Hepatocyte (in vitro differentiated cells): Measurements from ENCODE around the gene KRR1. TPM values are rescaled to one million over a fixed set of nuclear protein-coding genes. Genes with fewer than 3 reads are reported as not detected.

Experiments used
- DNase-seq: peaks from one replicate; pipeline ENCODE4 v3.0.0-alpha.2; 2016; ENCODE audit warnings: low spot score
- H2AFZ ChIP-seq: fragments of 200-600 bp; sonication (generic); 2 replicates; pipeline ENCODE4 v1.6.0; 2016; ENCODE audit warnings: antibody characterized with exemption, mild to moderate bottlenecking
- H3K27ac ChIP-seq: fragments of 200-600 bp; sonication (generic); 2 replicates; pipeline ENCODE4 v1.5.1; 2016; ENCODE audit warnings: mild to moderate bottlenecking
- H3K27me3 ChIP-seq: fragments of 200-600 bp; sonication (generic); 2 replicates; pipeline ENCODE4 v1.6.1; 2016
- H3K36me3 ChIP-seq: fragments of 200-600 bp; sonication (generic); replicated peaks from 2 replicates; pipeline ENCODE4 v1.5.1; 2016; ENCODE audit warnings: low read depth; ENCODE audit not compliant: insufficient read depth
- H3K4me1 ChIP-seq: fragments of 200-600 bp; sonication (generic); 2 replicates; pipeline ENCODE4 v1.5.1; 2016; ENCODE audit warnings: mild to moderate bottlenecking, moderate library complexity; ENCODE audit not compliant: insufficient read depth
- H3K4me2 ChIP-seq: fragments of 200-600 bp; sonication (generic); 2 replicates; pipeline ENCODE4 v1.6.0; 2016
- H3K4me3 ChIP-seq: fragments of 200-600 bp; sonication (generic); 2 replicates; pipeline ENCODE4 v1.5.1; 2016; ENCODE audit warnings: mild to moderate bottlenecking
- H3K79me2 ChIP-seq: fragments of 200-600 bp; sonication (generic); 2 replicates; pipeline ENCODE4 v1.6.0; 2017; ENCODE audit warnings: mild to moderate bottlenecking
- H3K9me2 ChIP-seq: fragments of 200-600 bp; sonication (generic); replicated peaks from 2 replicates; pipeline ENCODE4 v1.6.0; 2017; ENCODE audit warnings: mild to moderate bottlenecking; ENCODE audit not compliant: insufficient read depth
- H3K9me3 ChIP-seq: fragments of 200-600 bp; sonication (generic); 2 replicates; pipeline ENCODE4 v1.5.1; 2016; ENCODE audit warnings: low read depth, mild to moderate bottlenecking
- H4K20me1 ChIP-seq: fragments of 200-600 bp; sonication (generic); 2 replicates; pipeline ENCODE4 v1.6.0; 2016; ENCODE audit warnings: mild to moderate bottlenecking; ENCODE audit not compliant: insufficient read depth, poor library complexity, severe bottlenecking
- CTCF ChIP-seq: fragments of 200-600 bp; sonication (generic); IDR thresholded peaks from 2 replicates; pipeline ENCODE4 v1.5.1; 2016; ENCODE audit warnings: antibody characterized with exemption, mild to moderate bottlenecking; ENCODE audit not compliant: poor library complexity
- EZH2 ChIP-seq: fragments of 200-600 bp; sonication (generic); IDR thresholded peaks from 2 replicates; pipeline ENCODE4 v1.6.1; 2016; ENCODE audit warnings: antibody characterized with exemption, mild to moderate bottlenecking, borderline replicate concordance
- EZH2phosphoT487 ChIP-seq: fragments of 200-600 bp; sonication (generic); IDR thresholded peaks from one replicate; pipeline ENCODE4 v1.6.1; 2018; ENCODE audit warnings: antibody characterized with exemption, mild to moderate bottlenecking, low read depth, moderate library complexity; ENCODE audit not compliant: unreplicated experiment, severe bottlenecking
- WGBS: methylation state at CpG from one replicate; pipeline ENCODE4 v1.1.6; 2016; ENCODE audit warnings: low lambda C conversion rate; ENCODE audit errors: missing lambda C conversion rate; 5-methylcytosine and 5-hydroxymethylcytosine counted together
- polyA plus RNA-seq: library from polyadenylated mRNA; unstranded; fragments of >200 nt; fragmentation: Nextera tagmentation; extraction: Ambion mirVana; gene quantifications from 2 replicates; pipeline ENCODE4 v1.2.1, GENCODE V29; 2016
- total RNA-seq: library from RNA; depleted of rRNA; stranded (reverse); fragments of >200 nt; gene quantifications from 2 replicates; pipeline ENCODE4 v1.2.3, GENCODE V29; 2014

KRR1 gene
- total and polyA plus RNA-seq, 2 experiments from 2014 or later, result 23.6 to 42.8 TPM

GRCh38 chr12:75553398-75553797 is 42.0 kb upstream of the KRR1 start:
- TF ChIP-seq EZH2 (no peak), CTCF (no peak), EZH2phosphoT487 (no peak)
- Histone ChIP-seq H3K79me2 (no peaks in the 10 kb centered on the region), H3K4me2 (no peak overlapping the region), H3K36me3 (no peaks in the 10 kb centered on the region), H3K9me3 (no peaks in the 10 kb centered on the region), H3K9me2 (no peaks in the 10 kb centered on the region), H3K4me1 (peaks cover 3% of the 10 kb centered on the region), H3K4me3 (no peak overlapping the region), H3K27me3 (no peaks in the 10 kb centered on the region), H3K27ac (no peak overlapping the region), H2AFZ (no peak overlapping the region), H4K20me1 (no peaks in the 10 kb centered on the region)
- no peak for DNase-seq
- WGBS, result 71% methylated on average over 1 of the region's 1 CpG

- TF ChIP-seq EZH2, result no peak
- TF ChIP-seq CTCF, result no peak
- no peak for TF ChIP-seq EZH2phosphoT487
- no peak overlapping the region for H2AFZ ChIP-seq
- no peaks in the 10 kb centered on the region for H3K27me3 ChIP-seq
- H3K27ac ChIP-seq, result no peak overlapping the region
- no peaks in the 10 kb centered on the region for H3K79me2 ChIP-seq
- no peak for DNase-seq
- H3K4me2 ChIP-seq, result no peak overlapping the region
- no peaks in the 10 kb centered on the region for H3K9me2 ChIP-seq
- H3K9me3 ChIP-seq, result no peaks in the 10 kb centered on the region
- no peaks in the 10 kb centered on the region for H3K36me3 ChIP-seq
- no peak overlapping the region for H3K4me3 ChIP-seq
- peaks cover 3% of the 10 kb centered on the region for H3K4me1 ChIP-seq
- no peaks in the 10 kb centered on the region for H4K20me1 ChIP-seq
Observed at GRCh38 chr12:75551477-75551876, 40.1 kb upstream of the KRR1 start.

GRCh38 chr12:75550401-75551240 is 39.2 kb upstream of the KRR1 start:
- DNase-seq, result no peak
- no peaks in the 10 kb centered on the region for H3K9me2 ChIP-seq
- no peak overlapping the region for H3K27ac ChIP-seq
- H3K79me2 ChIP-seq, result no peaks in the 10 kb centered on the region
- peaks cover 3% of the 10 kb centered on the region for H3K4me1 ChIP-seq
- WGBS, result 72% methylated on average over 8 of the region's 8 CpGs
- no peak overlapping the region for H2AFZ ChIP-seq
- TF ChIP-seq EZH2phosphoT487 (no peak), EZH2 (no peak), CTCF (no peak)
- no peaks in the 10 kb centered on the region for H4K20me1 ChIP-seq
- no peak overlapping the region for H3K4me3 ChIP-seq
- no peaks in the 10 kb centered on the region for H3K9me3 ChIP-seq
- H3K36me3 ChIP-seq, result no peaks in the 10 kb centered on the region
- H3K4me2 ChIP-seq, result no peak overlapping the region
- no peaks in the 10 kb centered on the region for H3K27me3 ChIP-seq
